NK-92 (cell line): ENCODE data around the gene MYO18A.

ENCODE experiments used
- DNase-seq: peaks from one replicate; lab custom pipeline; 2025; ENCODE audit not compliant: unreplicated experiment; lab: John Stamatoyannopoulos, UW

Gene MYO18A

GRCh38 chr17:29080965-29081364 is 99.2 kb downstream of the MYO18A start:
- DNase-seq = no peak

DNA sequence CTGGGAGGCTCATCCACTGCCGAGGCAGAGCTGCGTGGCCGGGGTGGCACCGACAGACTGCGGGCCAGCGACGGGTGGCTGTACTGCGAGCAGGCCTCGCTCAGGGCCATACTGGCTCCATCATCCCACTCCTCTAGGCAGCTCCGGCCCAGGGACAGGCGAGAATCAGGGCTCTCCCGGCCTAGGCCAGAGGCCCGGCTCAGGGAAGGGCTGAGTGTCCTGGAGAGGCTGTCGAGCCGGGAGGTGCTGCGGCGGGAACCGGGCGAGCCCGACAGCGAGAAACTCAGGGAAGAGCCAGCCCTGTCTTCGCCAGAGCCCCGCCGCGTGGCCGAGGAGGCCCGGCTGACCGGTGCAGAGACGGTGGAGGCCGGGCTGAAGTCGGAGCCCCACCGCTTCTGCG is 99.9 kb downstream of the MYO18A start:
- DNase-seq = no peak

GRCh38 chr17:29079887-29080286 is 100.3 kb downstream of the MYO18A start:
- DNase-seq = no peak

GRCh38 chr17:29079433-29079832 is 100.8 kb downstream of the MYO18A start:
- no peak for DNase-seq

DNA sequence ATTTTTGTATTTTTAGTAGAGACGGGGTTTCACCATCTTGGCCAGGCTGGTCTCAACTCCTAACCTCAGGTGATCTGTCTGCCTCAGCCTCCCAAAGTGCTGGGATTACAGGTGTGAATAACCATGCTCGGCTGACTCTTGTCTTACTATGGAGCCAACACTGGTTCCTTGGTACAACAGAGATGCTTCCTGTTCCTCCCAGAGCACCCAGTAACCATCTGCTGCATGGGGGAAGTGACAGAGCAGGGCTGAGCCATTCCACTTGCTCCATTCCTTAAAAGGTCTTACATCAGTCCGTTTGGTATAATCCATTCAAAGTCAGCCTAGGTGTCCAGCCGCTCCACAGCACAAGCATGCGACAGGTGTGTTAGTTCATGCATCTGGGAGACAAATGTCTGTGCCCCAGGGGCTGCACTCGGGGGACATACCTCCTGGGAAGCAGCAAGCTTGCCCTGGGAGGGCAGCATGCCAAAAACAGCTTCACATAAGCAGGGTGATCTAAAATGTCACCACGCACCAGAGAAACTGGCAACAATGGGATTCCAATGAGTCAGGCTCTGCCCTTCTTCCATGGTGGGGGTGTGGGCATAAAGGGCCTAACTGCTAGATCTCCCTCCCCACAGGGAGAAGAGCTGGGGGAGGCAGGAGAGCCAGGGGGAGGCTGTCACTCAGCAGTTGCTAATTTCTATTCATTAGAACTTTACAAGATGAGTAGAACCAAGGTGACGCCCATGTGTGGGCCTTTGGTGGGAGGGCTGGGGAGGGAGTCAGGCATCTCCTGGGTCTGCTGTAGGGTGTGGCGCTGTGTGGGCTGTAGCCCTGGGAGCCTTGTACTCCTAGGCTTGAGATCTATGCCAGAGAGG is 101.8 kb downstream of the MYO18A start:
- no peak for DNase-seq

GRCh38 chr17:29077320-29077719 is 102.9 kb downstream of the MYO18A start:
- DNase-seq = no peak

GRCh38 chr17:29076722-29077121 is 103.5 kb downstream of the MYO18A start:
- no peak for DNase-seq

DNA sequence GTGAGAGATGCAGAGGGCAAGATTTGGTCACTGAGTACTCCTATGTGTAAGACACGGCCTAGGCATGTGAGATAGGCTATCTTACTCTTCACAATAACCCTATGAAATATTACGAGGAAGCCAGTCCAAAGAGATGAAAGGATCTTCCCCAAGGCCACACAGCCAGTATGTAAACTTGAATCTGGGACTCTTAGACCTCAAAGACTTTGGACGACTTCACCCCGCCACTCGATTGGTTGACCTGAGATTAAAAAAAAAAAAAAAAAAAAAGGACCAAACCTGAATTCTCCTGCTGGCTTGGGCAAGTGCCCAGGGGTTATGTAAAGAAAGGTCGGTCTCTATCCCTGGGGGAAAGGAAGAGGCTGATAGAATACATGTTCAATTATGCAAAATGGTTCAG is 104.1 kb downstream of the MYO18A start:
- DNase-seq = no peak

DNA sequence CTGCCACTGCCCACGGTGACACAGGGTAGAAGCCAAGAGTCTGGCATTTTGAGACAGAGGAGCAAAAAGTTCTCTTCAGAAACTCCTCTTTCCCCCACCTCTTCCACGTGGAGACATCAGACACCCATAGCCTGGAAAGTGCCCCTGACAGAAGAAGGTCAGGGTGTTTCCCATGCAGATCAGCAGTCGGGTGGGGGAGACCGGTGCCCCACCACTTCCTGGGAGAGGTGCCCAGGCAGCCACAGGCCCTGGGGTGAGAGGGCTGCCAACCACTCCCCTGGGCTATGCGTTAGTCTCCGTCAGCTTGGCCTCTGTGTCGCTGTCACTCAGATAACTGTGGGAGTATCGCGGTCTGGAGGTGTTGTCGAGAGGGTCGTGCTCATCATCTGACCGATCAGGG is 105.7 kb downstream of the MYO18A start:
- no peak for DNase-seq

- no peak for DNase-seq
These were observed 106.7 kb downstream of the MYO18A start for GRCh38 chr17:29073520-29073919.

GRCh38 chr17:29073045-29073444 is 107.2 kb downstream of the MYO18A start:
- no peak for DNase-seq

- no peak for DNase-seq
These were observed 108.9 kb downstream of the MYO18A start for GRCh38 chr17:29071303-29071702.

- DNase-seq = no peak
These were observed 109.4 kb downstream of the MYO18A start for GRCh38 chr17:29070781-29071180.

DNA sequence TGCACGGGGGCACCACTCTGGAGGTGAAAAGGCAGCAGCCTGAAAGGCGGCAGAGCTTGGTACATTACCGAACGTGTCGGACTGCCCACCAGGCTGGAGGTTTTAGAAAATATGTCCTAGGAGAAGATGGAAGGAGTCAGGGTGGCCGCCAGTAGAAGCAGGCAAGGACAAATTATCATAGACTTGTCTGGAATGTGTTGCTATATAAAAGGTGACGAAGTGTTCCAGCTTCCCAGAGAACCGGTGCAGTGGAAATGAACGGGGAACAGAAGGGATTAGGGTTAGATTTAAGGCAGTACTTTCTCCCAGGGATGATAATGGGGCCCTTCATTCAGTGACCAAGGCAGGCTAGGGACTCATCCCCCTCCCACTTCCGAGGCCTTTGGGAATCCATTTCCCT is 109.9 kb downstream of the MYO18A start:
- DNase-seq = no peak

DNA sequence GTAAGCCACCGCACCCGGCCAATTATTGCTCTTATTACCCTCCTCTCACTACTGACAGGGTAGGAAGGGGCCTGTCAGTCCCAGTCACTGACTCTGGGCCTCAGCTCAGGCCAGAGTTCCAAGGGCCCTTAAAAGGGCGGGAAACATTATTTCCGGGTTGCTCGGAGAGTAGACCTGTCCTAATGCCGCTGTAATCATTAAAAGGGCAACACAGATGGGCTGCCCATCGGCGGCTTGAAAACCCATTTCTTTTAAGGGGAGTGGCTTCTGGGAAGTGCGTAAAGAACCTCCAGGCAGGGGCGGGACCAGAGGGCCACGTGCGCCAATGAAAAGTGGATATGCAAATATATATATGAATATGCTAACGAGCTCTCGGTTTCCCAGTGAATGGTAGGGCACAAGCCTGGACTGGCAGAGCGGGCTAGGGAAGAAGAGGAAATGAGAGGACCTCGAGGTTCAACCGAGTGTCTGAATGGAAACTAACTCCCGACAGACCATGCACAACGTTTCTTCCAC is 110.6 kb downstream of the MYO18A start:
- DNase-seq = no peak

DNA sequence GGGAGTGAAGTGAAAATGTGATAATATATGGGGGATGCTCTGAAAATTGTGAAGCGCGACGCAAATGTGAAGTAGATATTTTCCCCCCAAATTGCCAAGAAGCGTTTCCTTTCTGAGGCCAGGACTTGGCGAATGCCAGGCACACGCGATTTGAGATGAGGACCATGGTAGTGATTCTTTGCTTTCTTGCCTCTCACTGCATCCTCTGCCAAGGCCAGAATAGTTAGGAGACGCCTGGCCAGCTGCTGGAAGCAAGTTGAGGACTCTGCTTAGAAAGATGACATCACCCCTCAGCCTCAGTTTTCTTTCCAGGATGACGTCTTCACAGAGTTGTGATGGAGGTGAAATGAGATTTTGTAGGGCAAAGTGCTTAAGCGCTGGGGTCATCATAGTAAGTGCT is 111.4 kb downstream of the MYO18A start:
- no peak for DNase-seq

- no peak for DNase-seq
These were observed 113.6 kb downstream of the MYO18A start for GRCh38 chr17:29066606-29067005.

DNA sequence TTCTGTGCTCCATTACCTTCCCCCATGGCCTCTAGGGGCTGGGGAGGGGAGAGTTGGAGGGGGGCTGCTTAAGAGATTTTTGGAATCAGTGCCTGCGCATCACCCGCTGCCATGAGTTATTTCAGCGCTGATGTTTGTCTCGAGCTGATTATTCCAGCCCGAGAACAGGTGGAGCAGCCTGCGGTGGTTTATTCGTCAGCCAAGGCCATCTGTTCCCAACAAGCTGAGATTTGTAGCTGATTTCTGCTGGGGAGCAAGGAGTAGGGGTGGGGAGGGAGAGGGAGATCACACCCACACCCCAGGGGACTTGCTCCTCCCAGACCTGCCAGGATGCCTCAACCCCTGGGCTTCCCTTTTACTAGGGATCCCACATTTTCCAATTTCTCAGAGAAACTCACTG is 114.2 kb downstream of the MYO18A start:
- DNase-seq = no peak

DNA sequence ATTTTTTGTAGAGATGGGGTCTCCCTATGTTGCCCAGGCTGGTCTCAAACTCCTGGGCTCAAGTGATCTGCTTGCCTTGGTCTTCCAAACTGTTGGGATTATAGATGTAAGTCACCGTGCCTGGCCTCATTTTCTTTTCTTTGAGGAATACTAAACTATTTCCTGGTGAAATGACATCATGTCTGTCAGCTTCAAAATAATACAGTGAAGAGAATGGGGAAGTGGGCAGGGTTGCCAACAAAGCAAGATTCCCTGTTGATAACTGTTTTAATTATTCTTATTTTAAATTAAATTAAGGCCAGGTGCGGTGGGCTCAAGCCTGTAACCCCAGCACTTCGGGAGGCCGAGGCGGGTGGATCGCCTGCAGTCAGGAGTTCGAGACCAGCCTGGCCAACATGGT is 116.2 kb downstream of the MYO18A start:
- DNase-seq = no peak

GRCh38 chr17:29062215-29062614 is 118.0 kb downstream of the MYO18A start:
- DNase-seq = no peak

DNA sequence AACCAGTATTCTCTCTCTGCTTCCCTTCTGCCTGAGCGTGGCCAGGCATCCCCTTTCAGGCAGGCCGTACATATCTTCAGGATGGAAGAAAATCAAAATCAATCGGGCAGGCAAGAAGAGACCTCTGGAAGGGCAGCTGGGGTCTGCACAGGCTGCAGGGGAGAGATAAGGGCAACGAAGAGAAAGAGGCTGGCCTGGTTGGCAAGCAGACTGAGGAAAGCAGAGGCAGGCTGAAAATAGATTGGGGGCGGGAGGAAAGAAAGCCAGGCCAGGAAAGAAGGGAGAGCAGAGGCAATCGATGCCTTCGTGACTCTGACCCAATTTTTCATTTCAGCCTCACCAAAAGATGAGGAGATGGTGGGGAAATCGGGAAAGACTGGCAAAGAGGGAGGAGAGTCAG is 119.2 kb downstream of the MYO18A start:
- DNase-seq = no peak

GRCh38 chr17:29060475-29060874 is 119.7 kb downstream of the MYO18A start:
- DNase-seq = no peak

DNA sequence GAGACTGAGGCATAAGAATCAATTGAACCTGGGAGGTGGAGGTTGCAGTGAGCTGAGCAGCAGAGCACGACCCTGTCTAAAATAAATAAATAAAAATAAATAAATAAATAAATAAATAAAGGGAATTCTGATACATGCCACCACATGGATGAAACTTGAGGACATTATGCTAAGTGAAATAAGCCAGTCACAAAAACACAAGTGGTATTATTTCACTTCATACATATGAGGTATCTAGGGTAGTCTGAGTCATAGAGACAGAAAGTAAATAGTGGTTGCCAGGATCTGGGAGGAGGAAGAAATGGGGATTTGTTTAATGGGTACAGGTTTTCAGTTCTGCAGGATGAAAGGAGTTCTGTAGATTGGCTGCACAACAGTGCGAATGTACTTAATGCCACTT is 120.9 kb downstream of the MYO18A start:
- DNase-seq = no peak
